Activated CD4-positive, CD25-positive, alpha-beta regulatory T cell treated with anti-CD3 and anti-CD28 coated beads, Interleukin-2, amount 50 U/mL, for 72 hours (primary cell): ENCODE data around the gene IREB2.

Experiments used
- DNase-seq: peaks from one replicate; pipeline ENCODE4 v3.0.0; 2021

The IREB2 gene

DNA sequence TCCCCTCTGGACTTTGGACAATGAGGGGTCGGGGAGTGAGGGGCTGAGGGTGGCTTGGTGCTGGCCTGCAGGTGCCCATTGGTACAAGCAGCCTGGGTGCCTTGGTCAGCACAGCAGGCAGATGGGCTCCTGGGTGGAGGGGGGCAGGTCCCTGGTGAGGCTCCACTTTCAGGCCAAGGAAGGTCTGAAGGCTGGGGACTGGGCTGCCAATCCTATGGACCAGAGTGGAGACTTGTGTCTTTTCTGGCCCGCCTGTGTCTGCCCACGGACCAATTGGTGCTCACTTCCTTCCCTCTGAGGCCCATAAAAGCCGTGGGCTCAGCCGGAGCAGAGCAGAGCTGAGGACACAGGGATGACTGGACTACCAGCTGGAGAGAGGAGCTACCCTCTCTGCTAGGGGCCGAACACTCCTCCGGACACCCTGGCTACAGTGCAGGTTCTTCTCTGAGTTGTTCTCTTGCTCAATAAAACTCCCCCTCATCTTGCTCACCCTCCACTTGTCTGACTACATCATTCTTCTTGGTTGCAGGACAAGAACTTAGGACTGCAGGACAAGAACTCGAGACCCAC, 31.9 kb upstream of the IREB2 start:
- no peak for DNase-seq

- no peak for DNase-seq
Measured at GRCh38 chr15:78407608-78408354, 30.2 kb upstream of the IREB2 start.

- DNase-seq: no peak
Measured at GRCh38 chr15:78408355-78408640, 29.7 kb upstream of the IREB2 start.

DNA sequence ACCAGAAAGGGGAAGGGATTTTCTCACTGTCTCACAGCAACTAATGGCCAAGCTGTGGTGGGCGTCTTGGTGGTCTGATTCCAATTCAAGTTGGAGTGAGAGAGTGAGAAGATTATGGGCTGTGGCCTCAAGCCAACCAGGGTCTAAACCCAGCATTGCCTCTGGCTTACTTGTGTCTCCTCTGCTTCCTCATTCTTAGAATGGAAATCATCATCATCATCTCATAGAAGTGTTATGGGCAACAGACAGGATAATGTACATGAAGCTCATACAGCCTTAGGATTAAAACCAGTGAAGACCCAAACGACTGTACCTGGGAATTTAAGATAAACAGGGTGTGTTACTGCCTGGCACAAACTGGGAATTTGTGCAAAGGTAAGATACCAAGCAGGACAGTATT, 29.1 kb upstream of the IREB2 start:
- DNase-seq: no peak

DNA sequence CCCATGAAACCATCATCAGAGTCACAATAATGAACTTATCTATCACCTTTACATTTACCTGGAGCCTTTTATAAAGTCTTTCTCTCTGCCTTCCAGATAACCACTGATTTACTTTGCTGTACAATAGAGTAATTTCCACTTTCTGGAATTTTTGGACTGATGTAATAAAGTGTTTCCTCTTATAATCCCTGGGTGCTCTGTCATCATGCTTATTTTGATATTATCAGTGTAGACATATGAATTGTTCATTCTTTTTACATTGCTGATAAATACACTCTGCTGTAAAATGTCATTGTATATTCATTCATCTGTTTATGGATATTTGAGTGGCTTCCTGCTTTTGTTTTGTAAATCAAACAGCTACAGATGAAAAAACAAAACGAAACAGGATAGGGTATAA, 27.0 kb upstream of the IREB2 start:
- DNase-seq: no peak

GRCh38 chr15:78414621-78415250, 23.3 kb upstream of the IREB2 start:
- DNase-seq: no peak

GRCh38 chr15:78415284-78415683, 22.7 kb upstream of the IREB2 start:
- no peak for DNase-seq

DNA sequence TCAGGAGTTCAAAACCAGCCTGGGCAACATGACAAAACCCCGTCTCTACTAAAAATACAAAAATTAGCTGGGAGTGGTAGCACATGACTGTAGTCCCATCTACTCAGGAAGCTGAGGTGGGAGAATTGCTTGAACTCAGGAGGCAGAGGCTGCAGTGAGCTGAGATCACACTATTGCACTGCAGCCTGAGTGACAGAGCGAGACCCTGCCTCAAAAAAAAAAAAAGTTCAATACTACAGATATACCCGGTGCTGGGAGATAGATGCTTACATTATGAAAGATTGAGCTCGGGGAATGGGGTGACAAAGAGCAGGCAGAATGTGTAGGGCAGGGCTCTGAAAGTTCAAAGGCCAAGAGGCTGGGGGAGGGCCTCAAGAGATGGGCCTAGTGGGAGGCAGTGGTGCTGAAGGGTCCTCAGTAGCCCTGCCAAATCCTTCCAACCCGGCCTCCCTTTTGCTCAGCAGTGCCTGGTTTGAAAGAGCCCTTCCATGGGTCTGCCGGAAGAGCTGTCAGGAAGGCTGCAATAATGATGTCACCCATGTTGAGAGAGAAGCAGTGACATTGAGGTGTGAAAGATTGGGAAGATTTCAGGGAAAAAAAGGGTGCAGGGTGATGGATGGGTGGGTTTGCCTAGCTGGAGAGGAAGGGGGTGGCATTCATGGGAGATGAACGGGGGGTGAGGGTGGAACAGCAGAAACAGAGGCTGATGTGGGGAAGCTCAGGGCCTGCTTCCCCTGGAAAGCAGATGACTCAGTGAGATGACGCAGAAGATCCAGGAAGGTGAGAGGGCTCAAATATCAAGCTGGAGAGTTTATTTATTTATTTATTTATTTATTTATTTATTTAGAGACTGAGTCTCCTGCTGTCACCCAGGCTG, 20.0 kb upstream of the IREB2 start:
- DNase-seq: no peak

DNA sequence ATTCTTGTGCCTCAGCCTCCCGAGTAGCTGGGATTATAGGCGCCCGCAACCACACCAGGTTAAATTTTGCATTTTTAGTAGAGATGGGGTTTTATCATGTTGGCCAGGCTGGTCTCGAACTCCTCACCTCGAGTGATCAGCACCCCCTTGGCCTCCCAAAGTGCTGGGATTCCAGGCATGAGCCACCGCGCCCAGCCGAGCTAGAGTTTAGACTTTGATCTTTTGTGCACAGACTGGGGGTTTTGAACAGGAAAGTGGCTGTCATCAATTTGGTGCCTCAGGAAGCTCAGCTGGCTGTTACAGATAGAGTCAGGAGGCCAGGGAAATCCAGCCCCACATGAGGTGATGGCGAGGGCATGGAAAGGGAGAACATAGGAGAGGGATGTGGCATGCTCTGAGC, 19.3 kb upstream of the IREB2 start:
- DNase-seq: no peak

DNA sequence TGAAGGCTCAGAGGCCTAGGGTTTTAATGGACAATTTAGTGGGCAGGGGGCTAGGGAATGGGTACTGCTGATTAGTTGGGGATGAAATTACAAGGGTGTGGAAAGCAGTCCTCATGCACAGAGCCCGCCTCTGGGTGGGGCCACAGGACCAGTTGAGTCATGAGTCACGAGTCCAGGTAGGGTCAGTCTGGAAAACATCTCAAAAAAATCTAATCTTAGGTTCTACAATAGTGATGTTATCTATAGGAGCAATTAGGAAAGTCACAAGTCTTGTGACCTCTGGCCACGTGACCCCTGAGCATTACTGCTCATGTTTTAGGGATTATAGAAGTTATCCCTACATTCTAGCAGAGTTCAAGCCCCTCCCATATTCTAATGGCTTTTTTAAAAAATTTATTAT, 18.6 kb upstream of the IREB2 start:
- DNase-seq: no peak

DNA sequence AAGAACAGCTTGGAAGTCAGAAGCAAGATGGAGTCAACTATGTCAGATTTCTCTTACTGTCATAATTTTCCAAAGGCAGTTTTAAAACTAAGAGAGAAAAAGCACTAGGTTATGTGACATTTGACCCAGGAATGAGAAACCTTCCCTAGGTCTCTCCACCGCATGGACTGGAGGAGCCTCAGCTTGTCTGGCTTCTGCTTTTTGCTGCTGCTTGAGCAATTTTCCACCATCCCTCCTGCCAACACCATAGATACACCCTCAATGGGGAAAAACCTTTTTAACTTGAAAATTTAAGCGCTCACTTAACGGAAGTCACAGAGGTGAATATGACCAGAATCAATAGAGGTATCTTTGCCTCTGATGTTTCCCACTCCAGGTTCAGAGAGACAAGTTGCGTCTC, 17.8 kb upstream of the IREB2 start:
- no peak for DNase-seq

DNA sequence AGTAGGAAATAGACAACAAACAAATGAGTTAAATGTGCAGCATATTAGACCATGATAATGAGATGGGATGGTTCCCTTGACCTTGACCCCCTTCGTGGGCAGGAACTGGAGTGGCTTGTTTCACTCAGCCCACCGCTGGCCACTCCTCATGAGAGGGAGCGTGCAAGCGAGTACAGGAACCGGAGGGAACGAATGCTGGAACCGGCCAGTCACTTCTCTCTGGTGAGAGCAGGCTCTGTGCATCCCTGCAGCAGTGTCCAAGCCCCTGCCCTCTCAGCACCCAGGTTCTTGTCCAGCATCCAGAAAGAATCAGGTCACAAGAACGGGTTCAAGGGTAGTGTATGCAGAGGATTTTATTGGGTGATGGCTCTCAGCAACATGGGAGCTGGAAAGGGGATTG, 17.2 kb upstream of the IREB2 start:
- DNase-seq: no peak

DNA sequence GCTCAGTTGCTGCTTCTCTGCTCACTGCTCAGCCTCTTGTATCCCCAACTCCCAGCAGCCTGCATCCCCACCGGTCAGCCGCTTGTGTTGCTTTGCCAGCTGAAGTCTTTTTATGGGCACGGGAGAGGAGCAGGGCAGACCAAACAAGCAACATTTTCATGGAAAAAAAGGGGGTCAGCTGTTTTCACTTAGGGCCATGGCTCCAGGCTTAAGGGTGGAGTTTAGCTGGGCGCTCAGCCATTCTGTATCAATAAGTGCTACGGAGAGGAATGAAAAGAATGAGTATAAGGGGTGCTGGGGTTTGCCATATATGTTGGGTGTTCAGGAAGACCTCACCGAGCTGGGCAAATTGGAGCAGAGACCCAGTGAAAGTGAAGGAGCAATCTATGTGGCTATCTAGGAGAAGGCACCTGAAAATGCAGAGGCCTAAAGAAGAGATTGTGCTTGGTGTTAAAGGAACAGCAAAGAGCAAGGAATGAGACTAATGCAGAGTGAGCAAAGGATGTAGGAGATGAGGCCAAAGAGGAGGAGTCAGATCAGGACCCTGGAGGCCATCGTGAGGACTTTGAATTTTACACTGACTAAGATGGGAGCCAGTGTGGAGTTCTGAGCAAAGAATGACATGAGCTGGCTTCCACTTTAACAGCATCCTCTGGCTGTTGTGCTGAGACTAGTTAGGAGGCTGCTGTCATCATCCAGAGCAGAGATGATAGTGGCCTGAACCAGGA, 16.6 kb upstream of the IREB2 start:
- DNase-seq: no peak

DNA sequence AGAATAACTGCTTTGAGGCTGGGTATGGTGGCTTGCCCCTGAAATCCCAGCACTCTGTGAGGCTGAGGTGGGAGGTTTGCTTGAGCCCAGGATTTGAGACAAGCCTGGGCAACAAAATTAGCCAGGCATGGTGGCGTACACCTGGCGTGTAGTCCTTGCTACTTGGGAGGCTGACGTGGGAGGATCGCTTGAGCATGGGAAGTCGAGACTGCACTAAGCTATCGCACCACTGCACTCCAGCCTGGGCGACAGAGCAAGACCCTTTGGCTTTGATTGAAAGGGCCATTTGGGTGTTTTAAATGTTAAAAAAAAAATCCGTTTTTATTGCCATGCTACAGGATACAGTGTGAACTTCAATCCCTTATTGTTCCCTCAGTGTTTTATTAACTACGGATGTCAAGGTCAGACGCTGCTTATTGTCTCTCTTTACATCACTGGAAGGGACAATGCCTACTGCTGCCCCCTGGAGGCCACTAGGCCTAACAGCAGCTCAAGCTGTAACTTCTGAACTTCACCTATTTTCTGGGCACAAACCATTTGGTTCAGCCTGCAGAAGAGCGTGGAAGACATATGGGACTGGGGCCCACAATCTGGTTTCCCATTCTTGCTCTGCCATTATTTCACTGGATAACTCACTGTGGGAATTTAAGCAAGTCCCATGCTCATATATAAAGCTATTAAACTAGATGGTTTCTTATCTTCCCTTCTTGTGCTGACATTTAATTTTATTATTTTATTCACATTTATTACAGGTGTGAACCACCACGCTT, 15.3 kb upstream of the IREB2 start:
- peak; percentile 63 for DNase-seq

DNA sequence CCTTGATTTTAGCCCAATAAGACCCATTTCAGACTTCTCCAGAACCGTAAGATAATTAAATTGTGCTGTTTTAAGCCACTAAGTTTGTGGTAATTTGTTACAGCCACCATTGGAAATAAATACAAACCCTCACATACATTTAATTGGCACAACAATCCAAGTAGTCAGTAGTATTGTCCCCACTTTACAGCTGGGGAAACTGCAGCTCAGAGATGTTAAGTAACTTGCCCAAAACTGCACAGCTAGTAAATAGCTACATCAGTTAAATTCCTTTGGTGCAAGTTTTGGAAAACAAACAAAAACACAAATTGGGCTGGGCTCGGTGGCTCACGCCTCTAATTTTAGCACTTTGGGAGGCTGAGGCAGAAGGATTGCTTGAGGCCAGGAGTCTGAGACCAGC, 13.3 kb upstream of the IREB2 start:
- no peak for DNase-seq

DNA sequence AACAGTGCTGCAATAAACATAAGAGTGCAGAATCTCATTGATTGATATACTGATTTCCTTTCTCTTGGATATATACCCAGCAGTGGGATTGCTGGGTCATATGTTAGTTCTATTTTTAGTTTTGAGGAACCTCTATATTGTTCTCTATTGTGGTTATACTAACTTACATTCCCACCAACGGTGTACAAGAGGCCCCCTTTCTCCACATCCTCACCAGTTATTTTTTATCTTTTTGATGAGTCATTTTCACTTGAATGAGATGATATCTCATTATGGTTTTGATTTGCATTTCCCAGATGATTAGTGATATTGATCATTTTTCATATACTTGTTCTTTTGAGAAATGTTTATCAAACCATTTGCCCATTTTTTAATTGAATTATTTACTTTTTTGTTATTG, 12.4 kb upstream of the IREB2 start:
- no peak for DNase-seq

GRCh38 chr15:78426300-78426699, 11.7 kb upstream of the IREB2 start:
- DNase-seq: no peak

DNA sequence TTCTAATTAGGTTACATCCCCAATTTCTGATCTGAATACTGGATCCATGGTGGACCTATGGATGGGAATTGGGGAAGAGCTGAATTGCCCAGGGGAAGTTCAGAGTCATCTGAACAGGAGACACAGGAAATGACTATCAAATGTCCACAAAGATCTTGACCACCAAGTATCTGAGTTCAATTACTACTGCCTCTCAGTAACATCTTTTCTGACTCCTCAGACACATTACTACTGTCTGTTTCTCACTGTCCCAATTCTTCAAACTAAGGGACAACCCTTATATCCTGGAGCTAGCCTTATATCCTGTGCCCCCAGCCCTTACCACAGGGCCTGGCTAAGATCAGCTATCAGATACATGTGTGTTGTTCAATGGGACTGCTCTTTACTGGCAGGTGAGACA, 10.1 kb upstream of the IREB2 start:
- no peak for DNase-seq

- no peak for DNase-seq
Measured at GRCh38 chr15:78429477-78429876, 8.5 kb upstream of the IREB2 start.

DNA sequence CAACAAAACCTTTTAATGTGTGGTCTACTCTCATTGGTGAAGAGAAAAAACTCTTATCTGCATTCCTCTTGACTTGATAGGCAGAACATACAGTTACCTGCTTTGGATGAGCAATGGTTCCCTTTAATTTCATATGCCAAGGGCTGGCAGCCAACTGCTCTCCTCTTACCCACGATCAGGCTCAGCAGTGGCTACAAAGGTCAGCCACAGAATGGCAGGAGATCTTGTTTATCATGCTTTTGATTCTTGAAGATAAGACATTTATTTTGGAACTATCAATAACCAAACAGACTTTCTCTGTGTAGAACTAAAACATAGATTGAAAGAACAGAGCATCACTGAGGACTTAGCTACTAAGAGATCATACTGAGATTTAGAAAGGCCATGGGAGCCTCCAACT, 6.1 kb upstream of the IREB2 start:
- no peak for DNase-seq

DNA sequence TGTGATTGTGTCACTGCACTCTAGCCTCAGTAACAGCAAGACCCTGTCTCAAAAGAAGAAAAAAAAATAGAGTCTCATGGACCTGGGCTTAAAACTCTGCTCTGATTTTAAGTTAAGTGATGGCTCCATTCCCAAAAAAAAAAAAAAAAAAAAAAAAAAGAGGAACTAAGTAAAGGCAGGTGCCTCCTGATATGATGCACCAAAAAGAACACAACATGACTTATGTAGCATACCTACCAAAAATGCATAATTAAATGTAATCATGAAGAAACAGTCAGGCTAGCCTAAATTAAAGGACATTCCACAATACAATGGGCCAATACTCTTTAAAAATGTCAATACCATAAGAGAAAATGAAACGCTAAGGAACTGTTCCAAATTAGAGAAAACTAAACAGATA, 5.4 kb upstream of the IREB2 start:
- no peak for DNase-seq

DNA sequence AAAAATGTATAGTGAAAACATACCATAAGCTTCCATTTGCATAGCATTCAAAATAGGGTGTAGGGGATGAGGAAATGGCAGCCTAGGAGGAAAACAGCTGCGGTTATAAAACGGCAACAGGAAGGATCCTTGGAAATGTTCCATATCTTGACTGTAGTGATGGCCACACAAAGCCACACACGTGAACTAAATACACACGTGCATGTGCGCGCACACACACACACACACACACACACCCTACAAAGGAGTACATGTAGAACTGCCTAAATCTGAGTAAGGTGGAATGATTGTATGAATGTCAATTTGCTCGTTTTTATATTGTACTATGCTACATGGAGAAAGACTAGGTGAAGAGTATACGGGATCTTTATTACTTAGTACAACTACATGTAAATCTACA, 3.9 kb upstream of the IREB2 start:
- no peak for DNase-seq
